Natural killer cell treated with Interleukin-12 subunit alpha and Interleukin-12 subunit beta and Interleukin-15 and Interleukin-18, amount 100 ng/mL, for 72 hours (primary cell): ENCODE data around the gene DKK2. TPM values are rescaled to one million over a fixed set of nuclear protein-coding genes. Genes with fewer than 3 reads are reported as not detected.

Source experiments
- ATAC-seq, 2 donors: fragments of 150-1000 bp; cut with Tn5 transposase in 1 of 2; sonication (Bioruptor Pico), chemical (Tn5 transposase) in 1 of 2; 2 replicates each; pipeline ENCODE4 v1.10.0; 2021
- DNase-seq: peaks from one replicate; pipeline ENCODE4 v3.0.0; 2022; ENCODE audit warnings: low spot score
- H3K27ac Mint-ChIP-seq, 2 donors: 1 replicate in 1 of 2; 2 replicates in 1 of 2; pipeline ENCODE4 v1.8.0; 2022; ENCODE audit warnings: mixed read lengths in 2 of 2, mild to moderate bottlenecking in 1 of 2, moderate library complexity in 1 of 2
- H3K27me3 Mint-ChIP-seq, 2 donors: 1 replicate in 1 of 2; 2 replicates in 1 of 2; pipeline ENCODE4 v1.8.0; 2022; ENCODE audit warnings: mixed read lengths in 2 of 2
- H3K36me3 Mint-ChIP-seq: one replicate; pipeline ENCODE4 v1.8.0; 2022; ENCODE audit warnings: mixed read lengths
- H3K4me1 Mint-ChIP-seq, 2 donors: 1 replicate in 1 of 2; 2 replicates in 1 of 2; pipeline ENCODE4 v1.8.0; 2022; ENCODE audit warnings: low read depth in 2 of 2, mixed read lengths in 2 of 2, mild to moderate bottlenecking in 1 of 2
- H3K4me3 Mint-ChIP-seq: one replicate; pipeline ENCODE4 v1.8.0; 2022; ENCODE audit warnings: mixed read lengths
- H3K9me3 Mint-ChIP-seq: 2 replicates; pipeline ENCODE4 v1.8.0; 2022; ENCODE audit warnings: mixed read lengths
- total RNA-seq, 2 donors: library from RNA; stranded (reverse); gene quantifications; one replicate each; pipeline ENCODE4 v1.2.3, GENCODE V29; 2022

The DKK2 gene
- total RNA-seq, 2 donors from 2014 or later = not detected

DNA sequence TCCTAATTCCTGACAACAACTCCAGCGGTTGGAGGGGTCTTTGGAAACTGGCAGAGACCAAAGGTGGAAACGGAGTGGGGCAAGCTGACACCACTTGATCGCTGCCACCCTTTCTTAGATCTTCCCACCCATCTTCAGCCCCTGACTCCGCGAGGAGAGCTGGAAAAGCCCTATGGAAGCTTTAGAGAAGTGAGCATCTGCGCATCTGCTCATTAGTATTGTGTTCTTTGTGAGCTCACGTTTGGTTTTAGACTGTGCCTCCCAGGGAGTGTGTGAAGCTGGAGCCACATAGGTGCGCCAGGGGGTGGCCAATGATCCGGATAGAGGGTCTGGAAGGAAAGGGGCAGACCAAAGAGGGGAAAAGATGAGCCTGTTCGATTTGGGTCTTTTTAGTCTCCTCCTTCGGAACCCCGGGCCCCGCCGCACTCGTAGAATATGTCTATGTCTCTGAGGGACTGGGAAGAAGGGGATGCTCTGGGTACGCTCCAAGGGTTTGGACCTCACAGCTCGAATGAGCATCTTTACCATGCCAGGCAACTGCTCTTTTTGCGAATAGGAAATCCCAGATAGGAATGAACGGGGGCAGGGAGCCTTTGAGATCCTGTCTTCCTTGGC is 578 bp upstream of the DKK2 start:
- Mint-ChIP-seq H3K4me1 (peaks cover 10 to 16% of the 10 kb centered on the region in 2 donors), H3K36me3 (peaks cover 5% of the 10 kb centered on the region), H3K4me3 (peak overlapping the region; percentile 87), H3K27ac (no peak overlapping the region), H3K27me3 (peaks cover 29 to 34% of the 10 kb centered on the region in 2 donors), H3K9me3 (peaks cover 4% of the 10 kb centered on the region)
- ATAC-seq (peak in 1 of 2 donors; percentile 6), DNase-seq (no peak)

- Mint-ChIP-seq H3K27ac (no peak overlapping the region), H3K4me1 (peaks cover 10 to 16% of the 10 kb centered on the region in 2 donors), H3K4me3 (peak overlapping the region; percentile 25), H3K36me3 (peaks cover 5% of the 10 kb centered on the region), H3K9me3 (peaks cover 4% of the 10 kb centered on the region), H3K27me3 (peaks cover 29 to 34% of the 10 kb centered on the region in 2 donors)
- no peak for DNase-seq
- peak; percentile 17 to 32 for ATAC-seq
Observed at GRCh38 chr4:107034996-107035818, 906 bp downstream of the DKK2 start.

GRCh38 chr4:107034091-107034995 is 1.8 kb downstream of the DKK2 start:
- Mint-ChIP-seq H3K27ac (no peak overlapping the region), H3K27me3 (peaks cover 29 to 34% of the 10 kb centered on the region in 2 donors), H3K36me3 (peaks cover 5% of the 10 kb centered on the region), H3K4me3 (peak overlapping the region; percentile 67), H3K4me1 (peaks cover 10 to 16% of the 10 kb centered on the region in 2 donors), H3K9me3 (peaks cover 4% of the 10 kb centered on the region)
- DNase-seq = no peak
- ATAC-seq = no peak

- no peaks in the 10 kb centered on the region for H3K27me3 Mint-ChIP-seq
- H3K9me3 Mint-ChIP-seq = peaks cover 2% of the 10 kb centered on the region
- no peak for DNase-seq
- no peaks in the 10 kb centered on the region for H3K36me3 Mint-ChIP-seq
- H3K4me1 Mint-ChIP-seq = no peaks in the 10 kb centered on the region
- ATAC-seq = no peak
- no peak overlapping the region for H3K27ac Mint-ChIP-seq
- H3K4me3 Mint-ChIP-seq = no peak overlapping the region
Observed at GRCh38 chr4:107027379-107027778, 8.7 kb downstream of the DKK2 start.

GRCh38 chr4:107018344-107018735 is 17.8 kb downstream of the DKK2 start:
- Mint-ChIP-seq H3K4me1 (no peaks in the 10 kb centered on the region), H3K27ac (no peak overlapping the region), H3K27me3 (no peaks in the 10 kb centered on the region), H3K4me3 (no peak overlapping the region), H3K36me3 (no peaks in the 10 kb centered on the region), H3K9me3 (peaks cover 6% of the 10 kb centered on the region)
- DNase-seq (no peak), ATAC-seq (no peak)

DNA sequence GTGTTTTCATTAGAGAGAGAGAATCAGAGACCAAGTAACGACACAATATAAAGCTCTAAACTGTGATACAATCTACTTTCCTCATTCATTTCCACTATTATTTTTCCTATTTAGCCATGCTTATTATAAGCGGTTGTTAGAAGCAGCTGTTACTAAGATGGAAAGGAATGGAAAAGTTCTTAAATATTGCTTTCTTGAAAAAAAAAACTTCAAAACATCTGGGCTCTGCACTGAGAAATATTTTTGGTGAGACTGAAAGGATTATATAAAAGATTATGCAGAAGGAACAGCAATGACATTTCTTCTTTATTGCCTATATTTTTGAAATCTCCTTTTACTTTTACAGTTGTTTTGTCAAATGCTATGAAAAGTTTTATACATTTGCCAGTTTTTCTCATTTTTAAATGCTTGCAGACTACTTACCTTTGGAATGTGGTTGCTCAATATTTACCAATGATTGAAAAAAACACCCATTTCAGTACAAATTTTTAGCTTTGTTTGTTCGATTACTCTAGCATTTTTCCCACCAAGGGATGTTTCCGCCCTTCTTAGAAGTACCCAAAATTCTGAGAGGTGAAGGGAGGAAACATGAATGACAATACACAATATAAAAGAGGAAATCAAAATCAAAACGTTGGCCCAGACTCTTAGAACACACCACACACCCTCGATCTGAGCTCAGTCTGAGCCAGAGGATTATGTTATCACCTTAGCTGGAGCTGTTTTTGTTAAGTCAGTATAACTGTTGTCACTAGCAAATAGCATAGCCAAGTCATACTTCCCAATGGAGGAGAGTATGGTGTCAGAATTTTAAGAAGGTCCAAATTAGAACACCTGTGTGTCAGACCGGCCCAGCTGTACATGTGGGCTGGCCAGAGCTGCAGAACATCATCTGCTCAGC is 18.4 kb downstream of the DKK2 start:
- Mint-ChIP-seq H3K27me3 (no peaks in the 10 kb centered on the region), H3K36me3 (no peaks in the 10 kb centered on the region), H3K9me3 (peaks cover 6% of the 10 kb centered on the region), H3K4me1 (no peaks in the 10 kb centered on the region), H3K4me3 (no peak overlapping the region), H3K27ac (no peak overlapping the region)
- no peak for ATAC-seq
- no peak for DNase-seq

DNA sequence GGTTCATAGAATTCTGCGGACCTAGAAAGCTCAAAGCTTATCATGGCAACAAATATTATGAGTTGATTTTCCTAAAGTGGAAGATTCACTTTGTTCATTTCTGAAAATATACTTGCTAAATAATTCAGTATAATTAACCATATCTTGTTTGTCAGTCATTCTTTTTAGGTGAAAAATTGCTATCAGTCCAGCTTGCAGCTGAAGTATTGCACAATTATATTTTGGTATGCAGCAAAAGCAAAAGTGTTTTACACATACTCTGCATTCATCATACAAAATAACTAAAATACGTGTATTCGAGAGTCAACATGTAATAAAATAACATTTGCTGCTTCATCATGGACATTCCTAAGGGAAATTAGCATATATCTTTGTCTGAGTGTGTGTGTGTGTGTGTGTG is 24.8 kb downstream of the DKK2 start:
- no peak for ATAC-seq
- no peak overlapping the region for H3K4me3 Mint-ChIP-seq

GRCh38 chr4:107009196-107009968 is 26.7 kb downstream of the DKK2 start:
- H3K4me1 Mint-ChIP-seq = no peaks in the 10 kb centered on the region
- ATAC-seq = no peak
- DNase-seq = no peak
- no peak overlapping the region for H3K27ac Mint-ChIP-seq
- H3K4me3 Mint-ChIP-seq = no peak overlapping the region
- peaks cover 6% of the 10 kb centered on the region for H3K9me3 Mint-ChIP-seq
- no peaks in the 10 kb centered on the region for H3K36me3 Mint-ChIP-seq
- H3K27me3 Mint-ChIP-seq = no peaks in the 10 kb centered on the region

More for the DNA sequence above, 24.8 kb downstream of the DKK2 start:
- no peak for DNase-seq
- H3K27me3 Mint-ChIP-seq = no peaks in the 10 kb centered on the region
- no peak overlapping the region for H3K27ac Mint-ChIP-seq
- H3K9me3 Mint-ChIP-seq = peaks cover 6% of the 10 kb centered on the region
- no peaks in the 10 kb centered on the region for H3K36me3 Mint-ChIP-seq
- H3K4me1 Mint-ChIP-seq = no peaks in the 10 kb centered on the region

GRCh38 chr4:107008115-107008514 is 28.0 kb downstream of the DKK2 start:
- H3K4me3 Mint-ChIP-seq = no peak overlapping the region
- DNase-seq (no peak), ATAC-seq (no peak)
- H3K36me3 Mint-ChIP-seq = no peaks in the 10 kb centered on the region
- no peak overlapping the region for H3K27ac Mint-ChIP-seq
- H3K9me3 Mint-ChIP-seq = no peaks in the 10 kb centered on the region
- no peaks in the 10 kb centered on the region for H3K27me3 Mint-ChIP-seq
- H3K4me1 Mint-ChIP-seq = no peaks in the 10 kb centered on the region

GRCh38 chr4:107006218-107006617 is 29.9 kb downstream of the DKK2 start:
- DNase-seq = no peak

GRCh38 chr4:106996490-106996889 is 39.6 kb downstream of the DKK2 start:
- DNase-seq = no peak
- no peak for ATAC-seq
- H3K9me3 Mint-ChIP-seq = no peaks in the 10 kb centered on the region
- H3K27ac Mint-ChIP-seq = no peak overlapping the region
- no peaks in the 10 kb centered on the region for H3K4me1 Mint-ChIP-seq
- H3K36me3 Mint-ChIP-seq = no peaks in the 10 kb centered on the region
- no peaks in the 10 kb centered on the region for H3K27me3 Mint-ChIP-seq
- no peak overlapping the region for H3K4me3 Mint-ChIP-seq

More at GRCh38 chr4:107006218-107006617, 29.9 kb downstream of the DKK2 start:
- no peaks in the 10 kb centered on the region for H3K4me1 Mint-ChIP-seq
- ATAC-seq = no peak
- no peak overlapping the region for H3K27ac Mint-ChIP-seq
- no peaks in the 10 kb centered on the region for H3K27me3 Mint-ChIP-seq
- no peaks in the 10 kb centered on the region for H3K9me3 Mint-ChIP-seq
- H3K4me3 Mint-ChIP-seq = no peak overlapping the region
- H3K36me3 Mint-ChIP-seq = no peaks in the 10 kb centered on the region

DNA sequence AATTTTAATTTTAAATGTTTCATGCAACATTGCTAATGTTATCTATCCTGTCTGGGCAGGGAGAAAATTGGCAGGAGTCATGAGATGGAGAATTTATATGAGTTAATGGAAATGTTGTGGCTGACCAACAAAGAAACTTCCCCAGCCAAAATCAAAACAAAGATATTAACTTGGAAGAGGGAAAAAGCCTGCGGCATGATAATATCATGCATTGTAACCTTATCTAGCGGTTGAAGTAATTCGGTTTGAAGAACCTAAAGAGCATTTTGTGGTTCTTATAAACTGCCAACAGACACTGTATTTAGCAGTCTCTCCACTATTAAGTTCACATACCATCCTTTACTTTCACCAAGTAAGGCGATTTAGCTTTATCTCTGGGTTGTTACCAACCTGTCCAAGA is 42.3 kb downstream of the DKK2 start:
- H3K4me1 Mint-ChIP-seq = no peaks in the 10 kb centered on the region
- no peak overlapping the region for H3K27ac Mint-ChIP-seq
- H3K27me3 Mint-ChIP-seq = no peaks in the 10 kb centered on the region
- peaks cover 3% of the 10 kb centered on the region for H3K9me3 Mint-ChIP-seq
- DNase-seq (no peak), ATAC-seq (no peak)
- no peaks in the 10 kb centered on the region for H3K36me3 Mint-ChIP-seq
- H3K4me3 Mint-ChIP-seq = no peak overlapping the region
